Measurements from ENCODE around the gene TENM3. TPM values are rescaled to one million over a fixed set of nuclear protein-coding genes. Genes with fewer than 3 reads are reported as not detected.

The TENM3 gene
- total and polyA plus RNA-seq, 12 donors: 0.20 to 6.6 (median 3.5) TPM

GRCh38 chr4:182738283-182739047 lies 495.3 kb downstream of the TENM3 start:
- Histone ChIP-seq H3K9me3 (no peaks in the 10 kb centered on the region), H3K4me3 (no peak overlapping the region), H3K4me1 (peaks cover 0 to 10% (median 0%) of the 10 kb centered on the region in 9 donors), H3K27me3 (no peaks in the 10 kb centered on the region), H3K27ac (no peak overlapping the region), H3K36me3 (no peaks in the 10 kb centered on the region)
- no peak for TF ChIP-seq CTCF (IDR thresholded peaks at IDR 0.05)
- 55 to 69% methylated on average over 8 of the region's 8 CpGs for WGBS, 2 donors
- no peak for ATAC-seq
- intact Hi-C loops (cut with DNase I): no loop called here
- DNase-seq: no peak

- Histone ChIP-seq H3K27me3 (no peaks in the 10 kb centered on the region), H3K9me3 (no peaks in the 10 kb centered on the region), H3K4me3 (no peak overlapping the region), H3K36me3 (no peaks in the 10 kb centered on the region), H3K4me1 (peaks cover 0 to 10% (median 0%) of the 10 kb centered on the region in 9 donors), H3K27ac (no peak overlapping the region)
- no peak for DNase-seq
- intact Hi-C loops (cut with DNase I): no loop called here
- no peak for ATAC-seq
- no peak for TF ChIP-seq CTCF (IDR thresholded peaks at IDR 0.05)
- WGBS, 2 donors: 84 to 96% methylated on average over 3 of the region's 3 CpGs
Measured at GRCh38 chr4:182740256-182740655, 497.1 kb downstream of the TENM3 start.

- DNase-seq: no peak
- peaks cover 0 to 5% (median 0%) of the 10 kb centered on the region in 11 donors for H3K9me3 ChIP-seq
- TF ChIP-seq CTCF (IDR thresholded peaks at IDR 0.05): no peak
- H3K27me3 ChIP-seq: no peaks in the 10 kb centered on the region
- no peak overlapping the region for H3K27ac ChIP-seq
- no peak overlapping the region for H3K4me3 ChIP-seq
- H3K4me1 ChIP-seq: peaks cover 0 to 10% (median 0%) of the 10 kb centered on the region in 9 donors
- peak in 3 of 8 donors; percentile 30 to 49 (median 33) for ATAC-seq
- 53 to 77% methylated on average over 6 of the region's 6 CpGs for WGBS, 2 donors
- intact Hi-C loops (cut with DNase I): no loop called here
- no peaks in the 10 kb centered on the region for H3K36me3 ChIP-seq
Measured at GRCh38 chr4:182741054-182741453, 497.9 kb downstream of the TENM3 start.

- H3K4me1 ChIP-seq: peaks cover 0 to 10% (median 0%) of the 10 kb centered on the region in 9 donors
- no peak overlapping the region for H3K27ac ChIP-seq
- H3K9me3 ChIP-seq: peaks cover 0 to 14% (median 0%) of the 10 kb centered on the region in 11 donors
- no peak for ATAC-seq
- DNase-seq: no peak
- WGBS, 2 donors: 80 to 83% methylated on average over 5 of the region's 5 CpGs
- H3K36me3 ChIP-seq: no peaks in the 10 kb centered on the region
- intact Hi-C loops (cut with DNase I): no loop called here
- no peak for TF ChIP-seq CTCF (IDR thresholded peaks at IDR 0.05)
- H3K4me3 ChIP-seq: no peak overlapping the region
- H3K27me3 ChIP-seq: no peaks in the 10 kb centered on the region
Measured at GRCh38 chr4:182741914-182742313, 498.7 kb downstream of the TENM3 start.
